ENCODE results near the gene MAP2.
A peak's percentile ranks its signal among the peaks of the same experiment; 100 is the strongest.

The MAP2 gene

GRCh38 chr2:209702775-209703174 lies 278.9 kb downstream of the MAP2 start:
- DNase-seq (ENCODE audit: low read depth in 1 of 2, low spot score in 1 of 2), result no peak

GRCh38 chr2:209713219-209713618 lies 289.4 kb downstream of the MAP2 start:
- DNase-seq (ENCODE audit: low read depth in 1 of 2, low spot score in 1 of 2), result no peak

GRCh38 chr2:209719034-209719433 lies 295.2 kb downstream of the MAP2 start:
- DNase-seq (ENCODE audit: low read depth in 1 of 2, low spot score in 1 of 2), result no peak

GRCh38 chr2:209721497-209721896 lies 297.6 kb downstream of the MAP2 start:
- DNase-seq (ENCODE audit: low read depth in 1 of 2, low spot score in 1 of 2), result no peak

GRCh38 chr2:209726311-209726710 lies 302.5 kb downstream of the MAP2 start:
- no peak for DNase-seq (ENCODE audit: low read depth in 1 of 2, low spot score in 1 of 2)

GRCh38 chr2:209727077-209727476 lies 303.2 kb downstream of the MAP2 start:
- DNase-seq (ENCODE audit: low read depth in 1 of 2, low spot score in 1 of 2), result no peak

- no peak for DNase-seq (ENCODE audit: low read depth in 1 of 2, low spot score in 1 of 2)
These were observed 311.0 kb downstream of the MAP2 start for GRCh38 chr2:209734805-209735204.

- no peak for DNase-seq (ENCODE audit: low read depth in 1 of 2, low spot score in 1 of 2)
These were observed 318.1 kb downstream of the MAP2 start for GRCh38 chr2:209741953-209742352.

GRCh38 chr2:209753020-209753419 lies 329.2 kb downstream of the MAP2 start:
- no peak for DNase-seq (ENCODE audit: low read depth in 1 of 2, low spot score in 1 of 2)

GRCh38 chr2:209757163-209757562 lies 333.3 kb downstream of the MAP2 start:
- no peak for DNase-seq (ENCODE audit: low read depth in 1 of 2, low spot score in 1 of 2)

- DNase-seq (ENCODE audit: low read depth in 1 of 2, low spot score in 1 of 2), result no peak
These were observed 337.7 kb downstream of the MAP2 start for GRCh38 chr2:209761566-209761965.

- no peak for DNase-seq (ENCODE audit: low read depth in 1 of 2, low spot score in 1 of 2)
These were observed 338.7 kb downstream of the MAP2 start for GRCh38 chr2:209762563-209762962.

- no peak for DNase-seq (ENCODE audit: low read depth in 1 of 2, low spot score in 1 of 2)
These were observed 339.3 kb downstream of the MAP2 start for GRCh38 chr2:209763106-209763505.

GRCh38 chr2:209766613-209767012 lies 342.8 kb downstream of the MAP2 start:
- no peak for DNase-seq (ENCODE audit: low read depth in 1 of 2, low spot score in 1 of 2)

GRCh38 chr2:209767316-209767715 lies 343.5 kb downstream of the MAP2 start:
- DNase-seq (ENCODE audit: low read depth in 1 of 2, low spot score in 1 of 2), result no peak

- DNase-seq (ENCODE audit: low read depth in 1 of 2, low spot score in 1 of 2), result no peak
These were observed 344.7 kb downstream of the MAP2 start for GRCh38 chr2:209768557-209768956.

- peak in 1 of 2 donors; percentile 3 for DNase-seq (ENCODE audit: low read depth in 1 of 2, low spot score in 1 of 2)
These were observed 347.8 kb downstream of the MAP2 start, which contains the start of gene UNC80 for GRCh38 chr2:209771474-209772289. TSS of gene UNC80 (plus strand) at chr2:209771832. CDS start at chr2:209772073, 241 bp downstream.

- no peak for DNase-seq (ENCODE audit: low read depth in 1 of 2, low spot score in 1 of 2)
These were observed 348.4 kb downstream of the MAP2 start for GRCh38 chr2:209772290-209772685.

GRCh38 chr2:209773377-209773776 lies 349.5 kb downstream of the MAP2 start:
- no peak for DNase-seq (ENCODE audit: low read depth in 1 of 2, low spot score in 1 of 2)
